Activated CD8-positive, alpha-beta memory T cell treated with anti-CD3 and anti-CD28 coated beads, Interleukin-2, amount 50 U/mL, for 4 hours (primary cell): ENCODE results near the gene RHOB.
"Not testable (repeated sequence)": the region's sequence is repeated elsewhere in the genome, so short reads cannot be mapped to it uniquely, and the experiment has no call there.

ENCODE experiments used
- DNase-seq: peaks from one replicate; pipeline ENCODE4 v3.0.0-alpha.2; 2020

The RHOB gene

DNA sequence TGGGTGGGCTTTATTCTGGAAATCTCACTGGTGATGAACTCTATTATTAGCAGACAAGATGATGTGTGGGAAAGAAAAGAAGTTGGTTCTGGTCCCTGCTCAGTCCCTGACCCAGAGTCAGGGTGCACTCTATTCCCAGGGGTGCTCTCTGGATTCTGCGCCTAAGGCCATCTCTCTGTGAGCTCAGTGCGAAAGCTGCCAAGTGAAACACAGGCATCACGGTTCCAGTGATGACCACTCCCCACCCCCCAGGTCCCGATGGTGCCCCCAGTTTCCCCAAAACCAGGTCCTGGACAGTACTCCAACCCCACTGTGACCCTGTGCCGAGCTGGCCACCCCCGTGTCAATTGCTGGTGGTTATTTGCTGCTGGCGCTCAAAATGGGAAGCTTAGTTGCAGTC lies 30.1 kb downstream of the RHOB start:
- DNase-seq: no peak

DNA sequence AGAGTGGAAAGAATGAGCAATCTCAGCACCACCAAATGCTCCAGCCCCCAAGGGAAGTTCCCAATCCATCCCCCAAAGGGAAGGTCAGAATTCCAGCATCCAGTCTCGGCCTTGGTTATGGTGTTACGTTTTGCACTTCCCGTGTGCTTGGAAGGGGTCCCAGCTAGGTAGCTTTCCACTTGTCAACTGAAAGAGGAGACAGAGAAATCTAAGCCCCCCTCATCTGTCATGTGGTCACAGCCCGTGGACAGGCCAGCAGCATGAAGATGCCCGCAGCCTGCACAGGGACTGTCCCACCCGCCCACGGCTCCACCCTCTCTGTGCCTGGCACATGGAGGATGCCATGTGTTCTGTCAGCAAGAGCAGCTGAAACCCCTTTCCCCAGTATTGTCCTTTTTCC lies 32.1 kb downstream of the RHOB start:
- DNase-seq: no peak

DNA sequence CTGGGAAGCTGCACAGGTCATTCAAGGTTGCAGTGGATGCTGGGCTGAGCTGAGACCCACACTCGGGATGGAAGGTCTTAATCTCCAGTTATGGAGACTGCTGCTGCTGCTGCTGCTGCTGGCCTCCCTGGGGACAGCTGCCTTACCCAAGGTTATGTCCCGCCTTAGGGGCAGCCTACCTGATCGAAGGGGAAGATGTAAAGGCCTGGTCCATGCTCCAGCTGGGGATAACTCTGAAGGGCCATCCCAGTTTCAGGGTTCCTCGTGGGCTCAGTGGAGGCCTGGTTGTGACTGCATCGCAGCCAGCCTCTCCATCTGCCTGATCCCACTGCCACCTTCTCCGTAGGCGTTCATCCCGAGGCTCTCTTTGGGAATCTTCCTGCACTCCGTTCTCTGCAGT lies 33.0 kb downstream of the RHOB start:
- DNase-seq: no peak

DNA sequence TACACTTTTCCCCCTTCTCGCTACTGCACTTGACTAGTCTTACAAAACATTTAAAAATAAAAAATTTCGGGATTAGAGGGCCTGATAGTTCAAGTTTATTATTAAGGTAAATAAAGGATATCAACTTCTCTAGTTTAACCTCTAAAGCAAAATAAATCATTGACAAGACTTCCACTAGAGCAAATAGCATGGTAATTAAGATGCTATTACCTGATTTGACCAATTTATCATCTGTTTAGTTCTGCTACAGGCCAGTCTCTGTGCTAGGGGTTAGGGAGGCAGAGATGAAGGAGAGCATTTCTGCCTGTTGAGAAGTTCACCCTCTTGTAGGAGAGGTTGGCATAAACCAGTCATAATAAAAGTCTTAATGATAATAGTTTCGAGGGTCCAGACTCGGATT lies 34.0 kb downstream of the RHOB start:
- DNase-seq: no peak

DNA sequence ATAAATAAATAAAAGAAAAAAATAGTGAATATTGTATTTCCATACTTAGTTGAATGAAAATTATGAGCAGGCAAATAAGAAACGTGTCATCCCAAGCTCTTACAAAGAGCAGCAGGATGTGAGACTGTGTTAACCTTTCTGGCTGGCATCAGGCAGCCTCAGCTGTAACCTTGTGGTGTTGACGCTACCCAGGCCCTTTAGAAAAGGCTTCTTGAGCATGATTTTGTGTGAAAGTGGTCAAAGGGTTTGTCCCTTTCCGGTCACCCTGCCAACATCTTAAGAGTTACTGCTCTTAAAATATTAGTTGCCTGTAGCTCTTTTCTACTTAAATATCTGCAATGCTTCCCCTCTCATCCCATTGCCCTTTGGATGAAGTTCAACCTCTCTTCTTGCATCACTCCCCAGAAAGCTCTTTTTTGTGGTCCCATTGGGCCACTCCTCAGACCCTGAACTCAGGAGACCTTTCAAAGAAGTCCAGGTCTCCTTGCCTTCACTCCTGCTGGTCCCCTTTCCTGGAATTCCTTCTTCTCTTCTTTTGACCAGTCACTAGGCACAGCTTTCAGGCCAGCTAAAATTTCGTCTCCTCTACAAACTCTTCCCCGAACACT lies 35.0 kb downstream of the RHOB start:
- DNase-seq: no peak

DNA sequence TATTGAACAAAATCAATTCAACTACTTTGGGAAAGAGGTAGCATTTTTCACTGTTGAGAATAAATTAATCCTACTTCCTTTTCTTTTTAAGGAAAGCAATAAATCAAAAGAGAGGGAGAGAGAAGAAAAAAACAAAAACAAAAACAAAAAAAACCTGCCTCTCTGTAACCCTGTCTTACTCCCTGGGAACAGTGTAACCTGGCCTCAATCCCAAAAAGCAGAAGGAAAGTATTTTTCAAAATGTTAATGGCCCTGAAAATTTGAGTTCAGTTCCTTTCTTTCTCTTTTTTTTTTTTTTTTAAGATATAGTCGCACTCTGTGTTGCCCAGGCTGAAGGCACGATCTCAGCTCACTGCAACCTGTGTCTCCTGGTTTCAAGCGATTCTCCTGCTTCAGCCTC lies 35.9 kb downstream of the RHOB start:
- DNase-seq: no peak

DNA sequence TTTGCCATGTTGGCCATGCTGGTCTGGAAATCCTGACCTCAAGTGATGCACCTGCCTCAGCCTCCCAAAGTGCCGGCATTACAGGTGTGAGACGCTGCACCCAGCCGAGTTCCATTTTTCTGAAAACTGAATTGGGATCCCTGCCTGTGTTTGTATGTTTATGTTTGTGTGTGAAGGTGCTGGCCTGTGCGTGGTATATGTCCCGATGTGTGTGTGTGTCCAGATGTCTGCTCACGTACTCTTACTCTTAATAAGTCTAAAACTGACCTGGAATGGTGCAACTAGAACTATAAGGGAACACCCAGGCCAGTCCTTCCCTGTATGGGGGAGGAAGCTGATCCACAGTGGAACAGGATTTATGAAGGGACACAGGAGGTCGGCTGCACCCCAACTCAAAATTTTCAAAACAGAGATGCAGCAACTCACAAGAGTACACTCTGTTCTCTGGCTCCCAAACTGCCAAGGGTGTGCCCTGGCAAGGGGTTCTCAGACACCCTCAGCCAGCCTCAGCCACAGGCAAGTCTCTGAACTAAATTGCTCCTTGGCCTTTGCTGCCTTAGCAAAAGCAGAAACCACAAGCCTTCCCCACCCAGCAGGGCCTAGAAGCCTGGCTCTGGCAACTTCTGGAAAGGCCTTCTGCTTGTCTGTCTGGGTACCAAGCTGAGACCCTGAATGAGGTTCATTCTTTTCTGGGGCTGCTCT lies 36.5 kb downstream of the RHOB start:
- DNase-seq: no peak

DNA sequence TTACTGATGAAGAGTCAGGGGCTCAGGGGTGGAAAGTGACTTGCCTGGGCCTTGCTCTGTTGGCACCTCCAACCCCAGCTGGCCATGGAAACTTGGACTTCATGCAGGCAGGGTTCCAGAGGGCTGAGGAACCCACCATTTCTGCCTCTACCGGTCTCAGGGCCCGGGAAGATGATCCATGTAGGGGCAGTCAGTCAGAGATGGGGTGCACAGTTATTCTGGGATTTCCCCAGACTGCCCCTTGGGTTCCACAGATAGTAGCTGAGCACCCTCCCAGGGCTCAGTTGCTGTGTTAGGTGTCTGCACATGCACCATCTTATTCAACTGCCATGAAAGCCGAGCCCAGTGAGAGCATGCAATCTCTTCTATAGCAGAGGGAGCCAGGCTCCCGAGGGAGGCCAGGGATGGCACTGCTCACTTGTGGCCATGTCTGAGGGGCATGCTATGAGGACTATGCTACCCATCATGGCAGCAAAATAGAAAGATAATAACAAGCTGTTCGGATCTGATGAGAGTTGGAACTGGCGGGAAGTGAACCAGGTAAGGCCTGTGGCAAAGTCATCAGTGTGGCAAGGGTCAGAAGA lies 37.3 kb downstream of the RHOB start:
- no peak for DNase-seq

DNA sequence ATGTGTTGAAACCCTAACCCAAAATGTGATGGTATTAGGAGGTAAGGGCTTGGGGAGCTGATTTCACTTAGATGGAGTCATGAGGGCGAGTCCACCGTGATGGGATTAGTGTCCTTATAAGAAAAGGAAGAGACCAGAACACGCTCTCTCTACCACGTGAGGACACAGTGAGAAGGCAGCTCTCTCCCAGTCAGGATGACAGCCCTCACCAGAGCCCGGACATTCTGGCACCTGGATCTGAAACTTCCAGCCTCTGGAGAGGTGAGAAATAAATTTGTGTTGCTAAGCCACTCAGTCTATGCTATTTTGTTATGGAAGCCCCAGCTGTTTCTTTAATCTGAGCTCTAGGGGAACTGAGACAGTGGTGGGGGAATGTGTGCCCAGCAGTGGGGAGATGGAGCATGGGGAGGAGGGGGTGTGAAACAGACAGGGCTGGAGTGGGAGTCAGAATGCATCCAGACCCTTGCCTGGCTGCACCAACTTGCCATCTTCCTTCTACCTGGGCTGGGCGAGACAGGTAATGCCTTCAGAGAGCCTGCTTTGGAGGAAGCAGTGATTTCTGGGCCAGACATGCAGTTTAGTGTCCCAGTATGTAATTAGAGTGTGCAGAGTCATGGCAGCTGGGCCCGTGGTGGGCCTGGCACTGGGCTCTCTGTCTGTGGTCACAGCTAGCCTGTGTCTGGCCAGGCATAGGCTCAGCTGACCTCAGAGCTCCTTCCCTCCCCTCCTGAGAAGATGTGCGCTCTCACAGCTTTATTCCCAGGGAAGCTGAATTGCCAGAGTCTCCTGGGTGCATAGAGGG lies 38.1 kb downstream of the RHOB start:
- DNase-seq: no peak

DNA sequence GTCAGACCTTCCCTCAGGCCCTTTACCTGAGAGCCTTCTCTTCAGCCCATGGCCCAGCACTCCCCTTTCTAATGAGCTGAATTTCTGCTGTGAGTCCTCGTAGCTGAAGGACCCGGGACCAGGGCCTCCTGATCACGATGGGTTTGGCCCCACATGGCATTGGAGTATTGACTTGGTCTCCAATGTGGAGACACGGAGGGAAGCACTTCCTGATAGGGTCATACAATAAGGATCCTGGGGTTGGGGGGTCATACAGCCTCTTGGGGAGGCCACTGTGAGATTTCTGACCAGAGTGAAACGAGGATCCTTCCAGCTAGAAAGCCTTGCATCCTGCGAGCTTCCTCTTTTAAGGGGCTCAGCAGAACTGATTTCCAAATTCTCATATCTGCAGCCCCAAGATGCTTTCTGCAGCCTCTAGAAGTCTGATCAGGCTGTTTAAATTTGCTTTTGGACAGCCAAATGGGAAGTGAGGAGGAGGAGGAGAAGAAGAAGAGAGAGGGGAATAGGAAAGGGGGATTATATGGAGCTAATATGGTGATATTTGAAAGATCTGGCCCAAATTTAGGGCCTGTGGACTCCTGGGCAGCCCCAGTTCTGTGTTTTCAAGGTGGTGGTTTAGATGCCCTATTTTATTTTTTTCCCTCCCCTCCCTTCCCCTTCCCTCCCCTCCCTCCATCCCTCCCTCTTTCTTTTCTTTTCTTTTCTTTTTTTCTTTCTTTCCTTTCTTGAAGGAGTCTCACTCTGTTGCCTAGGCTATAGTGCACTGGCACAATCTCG lies 38.9 kb downstream of the RHOB start:
- no peak for DNase-seq

DNA sequence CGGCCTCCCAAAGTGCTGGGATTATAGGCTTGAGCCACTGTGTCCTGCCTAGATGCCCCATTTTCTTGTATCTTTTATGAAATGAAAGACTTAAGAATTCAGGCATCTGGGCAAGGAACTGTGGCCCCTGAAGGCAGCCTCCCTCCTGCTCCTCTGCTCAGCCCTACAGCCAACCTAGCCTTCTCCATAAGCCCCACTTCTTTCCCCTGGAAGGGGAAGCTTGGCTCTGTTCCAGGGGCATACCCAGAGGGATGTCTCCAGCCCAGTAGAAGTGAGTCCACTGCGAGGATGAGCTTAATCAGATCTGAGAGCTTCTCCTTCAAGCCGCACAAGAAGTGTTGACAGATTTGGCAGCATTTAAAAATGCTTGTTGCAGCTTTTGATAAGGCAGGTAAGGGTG lies 39.7 kb downstream of the RHOB start:
- DNase-seq: no peak

DNA sequence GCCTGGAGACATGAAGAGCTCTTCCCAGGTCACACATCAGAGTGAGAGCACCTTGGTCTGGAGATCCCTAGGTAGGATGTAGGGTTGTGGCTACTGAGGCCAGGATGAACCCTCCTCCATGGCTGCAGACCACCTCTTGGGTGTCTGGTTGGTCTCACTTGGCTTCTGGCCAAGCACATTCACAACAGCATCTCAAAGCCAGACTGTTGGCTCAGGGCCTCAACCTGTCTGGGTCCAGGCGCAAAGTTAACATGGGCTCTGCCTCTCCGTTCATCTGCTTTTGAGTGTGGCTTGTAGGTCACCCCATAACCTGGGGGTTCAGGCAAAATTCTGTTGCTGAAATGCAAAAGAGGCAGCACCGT lies 40.1 kb downstream of the RHOB start:
- DNase-seq: no peak

DNA sequence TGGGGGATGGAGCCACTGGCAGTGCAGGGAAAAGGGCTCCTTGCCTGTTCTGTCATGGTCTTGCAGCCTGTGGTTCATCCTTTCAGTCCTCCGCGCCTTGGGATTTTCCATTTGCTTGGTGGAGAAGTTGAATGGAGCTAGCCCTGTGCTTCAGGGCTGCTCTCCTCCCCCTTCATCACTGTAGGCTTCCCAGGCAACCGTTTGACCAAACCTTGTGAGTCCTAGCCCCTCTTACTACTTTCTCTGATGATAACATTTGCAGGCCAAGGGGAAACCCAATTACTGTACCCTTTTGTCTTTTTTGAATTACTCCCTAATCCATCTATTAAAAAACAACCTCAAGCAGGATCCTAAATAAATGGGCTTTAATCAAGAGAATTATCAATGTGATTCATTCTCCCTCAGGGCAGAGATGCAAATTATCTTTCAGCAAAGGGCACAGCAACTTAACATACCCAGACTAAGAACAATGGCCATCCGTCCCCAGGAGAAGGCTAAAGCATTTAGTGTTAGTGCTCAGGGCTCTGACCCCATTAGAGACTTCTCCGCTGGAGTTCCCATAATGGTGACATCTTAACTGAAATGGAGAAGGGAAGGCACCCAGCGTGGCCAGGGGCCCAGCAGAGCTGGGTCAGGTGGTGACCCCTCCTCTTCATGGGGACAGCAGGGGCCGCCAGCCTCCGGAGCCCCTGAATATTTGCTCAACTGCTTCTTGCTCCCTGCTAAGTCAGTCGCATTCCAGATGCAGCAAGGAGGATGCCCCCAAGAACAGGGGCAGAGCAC lies 40.7 kb downstream of the RHOB start:
- DNase-seq: no peak

DNA sequence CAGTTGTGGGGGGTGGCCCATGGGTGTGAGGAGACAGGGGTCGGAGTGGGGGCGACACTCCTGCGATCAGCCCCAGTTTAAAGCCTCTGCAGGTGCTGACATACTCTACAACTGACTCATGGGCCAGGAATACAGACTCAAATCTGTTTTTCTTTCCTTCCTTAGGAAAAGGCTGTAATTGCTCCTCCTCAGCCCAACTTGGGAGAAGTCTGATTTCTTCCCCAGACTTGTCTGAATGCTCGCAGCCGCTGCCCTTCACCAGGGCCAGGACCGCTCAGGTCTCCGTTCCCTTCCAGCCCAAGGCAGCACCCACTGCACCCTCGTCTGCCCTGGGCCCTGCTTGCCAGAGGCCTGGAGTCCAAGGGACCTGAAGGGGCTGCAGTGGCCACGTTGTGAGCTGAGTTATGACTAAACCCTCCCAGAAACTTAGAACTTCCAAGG lies 41.3 kb downstream of the RHOB start:
- no peak for DNase-seq

DNA sequence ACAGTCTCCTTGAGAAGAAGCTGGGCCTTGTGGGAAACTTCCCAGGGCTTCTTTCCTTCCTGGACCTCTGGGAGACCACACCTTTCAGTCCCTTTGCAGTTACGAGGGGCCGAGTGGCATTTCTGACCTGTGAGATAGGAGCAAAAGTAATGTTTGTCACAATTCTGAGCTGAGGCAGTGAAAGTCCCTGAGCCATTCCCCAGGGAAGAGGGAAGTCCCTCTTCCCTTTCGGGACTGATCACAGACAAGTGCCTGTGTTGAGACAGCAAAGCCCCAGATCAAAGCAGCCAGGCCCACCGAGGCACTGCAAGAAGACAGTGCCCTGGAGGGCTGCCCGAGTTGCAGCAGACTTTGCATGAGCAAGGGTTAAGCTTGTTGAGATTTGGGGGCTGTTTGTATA lies 41.9 kb downstream of the RHOB start:
- no peak for DNase-seq

DNA sequence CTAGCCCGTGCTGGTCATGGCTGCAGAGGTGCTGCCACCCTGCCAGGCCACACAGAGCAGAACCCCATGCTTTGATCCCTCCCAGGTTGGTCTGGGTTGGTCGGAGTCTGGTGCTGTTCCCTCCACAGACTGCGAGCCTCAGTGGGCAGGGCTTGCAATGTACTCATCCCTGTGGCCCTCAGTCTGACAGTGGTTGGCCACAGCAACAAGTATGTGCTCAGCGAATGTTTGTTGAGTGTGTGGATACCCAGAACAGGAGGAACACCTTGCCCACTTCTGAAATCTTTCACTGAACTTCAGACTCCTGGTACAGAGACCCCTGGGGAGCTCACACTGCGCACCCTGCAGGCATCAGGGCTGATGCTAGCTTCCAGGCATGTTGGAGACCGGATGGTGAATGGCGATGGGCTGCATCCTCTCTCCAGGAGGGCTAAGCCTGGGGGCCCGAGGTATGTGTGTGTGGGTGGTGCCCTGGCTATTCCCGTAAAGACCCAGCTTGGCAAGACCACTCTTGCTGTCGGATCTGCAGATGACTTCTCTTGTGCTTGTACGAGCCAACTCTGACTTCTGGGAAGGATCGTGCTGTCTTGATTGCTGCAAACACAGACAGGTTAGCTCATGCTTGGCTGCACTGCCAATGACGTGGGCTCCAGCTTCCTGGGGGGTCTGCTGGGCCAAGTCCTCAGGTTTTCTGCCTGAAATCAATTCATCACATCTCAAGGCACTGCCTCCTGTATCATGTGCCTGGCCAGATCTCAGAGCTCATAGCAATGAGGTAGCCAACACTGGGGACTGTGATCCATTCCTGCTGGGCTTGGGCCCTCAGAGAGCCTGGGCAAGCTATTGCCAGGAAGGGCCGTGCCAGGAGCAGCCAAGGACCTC lies 43.7 kb downstream of the RHOB start:
- DNase-seq: no peak

DNA sequence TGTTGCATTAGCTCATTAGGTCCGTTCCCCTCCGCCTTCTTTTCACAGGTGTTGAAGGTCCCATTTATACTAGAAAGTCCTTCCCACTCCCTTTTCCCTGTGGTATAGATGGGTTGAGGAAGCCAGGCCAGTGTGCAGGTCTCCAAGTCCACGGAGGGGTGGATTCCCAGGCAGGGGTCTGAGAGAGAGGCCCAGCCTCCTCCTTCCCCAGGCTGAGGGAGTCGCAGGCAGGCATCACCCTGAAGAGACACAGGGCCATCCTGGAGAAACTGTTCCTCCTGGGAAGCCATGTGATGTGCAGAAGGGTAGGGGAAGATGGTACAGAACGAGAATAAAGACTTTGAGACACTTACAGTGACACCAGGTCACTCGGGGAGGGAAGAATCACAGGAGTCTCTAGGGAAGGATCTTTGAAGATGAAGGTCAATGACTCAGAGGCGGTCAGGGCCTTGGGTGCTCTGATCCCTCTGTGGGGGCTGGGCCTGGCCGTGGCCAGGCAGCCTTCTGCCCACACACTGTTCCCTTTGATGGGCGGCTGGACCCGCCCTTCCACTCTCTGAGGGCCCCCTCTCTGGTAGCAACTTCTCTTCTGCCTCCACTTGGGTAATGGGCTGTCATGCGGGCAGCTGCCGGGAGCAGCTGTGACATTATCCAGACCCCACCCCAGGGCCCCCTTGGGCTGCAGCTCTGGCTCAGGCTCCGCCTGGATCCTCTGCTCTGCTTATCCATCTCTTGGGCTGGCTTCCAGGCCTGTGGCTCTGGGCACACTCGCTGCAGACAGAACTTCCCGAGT lies 45.1 kb downstream of the RHOB start:
- DNase-seq: no peak

DNA sequence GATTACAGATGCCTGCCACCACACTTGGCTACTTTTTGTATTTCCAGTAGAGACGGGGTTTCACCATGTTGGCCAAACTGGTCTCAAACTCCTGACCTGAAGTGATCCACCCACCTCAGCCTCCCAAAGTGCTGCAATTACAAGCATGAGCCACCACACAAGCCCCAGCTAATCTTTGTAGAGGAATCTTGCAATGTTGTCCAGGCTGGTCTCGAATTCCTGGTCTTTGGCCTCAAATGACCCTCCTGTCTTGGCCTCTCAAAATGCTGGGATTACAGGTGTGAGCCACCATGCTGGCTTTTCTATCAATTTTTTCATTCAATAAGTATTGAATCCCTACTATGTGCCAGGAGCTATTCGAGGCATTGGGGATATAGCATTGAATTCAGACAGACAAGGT lies 46.2 kb downstream of the RHOB start:
- not testable (repeated sequence) for DNase-seq

DNA sequence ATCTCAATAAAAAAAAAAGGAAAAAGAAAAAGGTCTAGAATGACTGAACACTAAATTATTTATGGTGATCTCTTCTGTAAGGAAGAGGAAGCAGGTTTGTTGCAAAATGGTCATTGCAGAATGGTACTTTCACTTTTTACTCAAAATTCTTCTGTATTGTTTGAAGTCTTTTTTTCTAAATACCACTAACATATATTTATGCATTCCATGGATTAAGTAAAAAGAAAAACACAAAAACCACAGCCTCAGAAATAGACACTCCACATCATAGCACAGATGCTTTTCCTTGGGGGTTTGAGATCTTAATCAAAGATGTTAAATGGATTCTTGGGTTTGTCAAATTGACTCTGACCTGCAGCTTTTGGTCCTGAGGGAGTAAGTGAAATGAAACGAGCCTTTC lies 47.4 kb downstream of the RHOB start:
- DNase-seq: no peak
